ENCODE data around the gene C1orf94. TPM values are rescaled to one million over a fixed set of nuclear protein-coding genes. Genes with fewer than 3 reads are reported as not detected.

Gene C1orf94
- total RNA-seq, 1 donor from 2014 or later = not detected

DNA sequence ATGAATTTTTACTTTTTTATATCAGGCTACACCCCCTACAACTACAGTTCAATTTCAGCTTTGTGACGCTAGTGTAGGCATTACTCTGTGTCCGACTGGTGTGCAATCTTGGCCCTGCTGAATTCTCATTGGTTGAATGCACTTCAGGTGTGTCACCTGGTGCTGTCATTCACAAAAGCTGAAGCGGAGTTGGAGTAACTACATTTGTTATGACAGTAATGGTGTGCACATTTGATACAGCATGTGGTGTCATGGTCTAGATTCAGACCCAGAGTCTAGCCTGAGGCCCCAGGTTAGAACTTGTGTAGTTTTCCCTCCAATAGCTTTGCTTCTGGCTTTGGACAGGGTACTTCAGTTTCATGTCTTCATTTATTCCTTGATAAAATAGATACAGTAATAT lies 88.7 kb downstream of the C1orf94 start:
- H3K36me3 Mint-ChIP-seq = no peaks in the 10 kb centered on the region
- H3K27ac Mint-ChIP-seq = no peak overlapping the region
- H3K9me3 Mint-ChIP-seq = no peaks in the 10 kb centered on the region
- TF ChIP-seq, protein P1, sequence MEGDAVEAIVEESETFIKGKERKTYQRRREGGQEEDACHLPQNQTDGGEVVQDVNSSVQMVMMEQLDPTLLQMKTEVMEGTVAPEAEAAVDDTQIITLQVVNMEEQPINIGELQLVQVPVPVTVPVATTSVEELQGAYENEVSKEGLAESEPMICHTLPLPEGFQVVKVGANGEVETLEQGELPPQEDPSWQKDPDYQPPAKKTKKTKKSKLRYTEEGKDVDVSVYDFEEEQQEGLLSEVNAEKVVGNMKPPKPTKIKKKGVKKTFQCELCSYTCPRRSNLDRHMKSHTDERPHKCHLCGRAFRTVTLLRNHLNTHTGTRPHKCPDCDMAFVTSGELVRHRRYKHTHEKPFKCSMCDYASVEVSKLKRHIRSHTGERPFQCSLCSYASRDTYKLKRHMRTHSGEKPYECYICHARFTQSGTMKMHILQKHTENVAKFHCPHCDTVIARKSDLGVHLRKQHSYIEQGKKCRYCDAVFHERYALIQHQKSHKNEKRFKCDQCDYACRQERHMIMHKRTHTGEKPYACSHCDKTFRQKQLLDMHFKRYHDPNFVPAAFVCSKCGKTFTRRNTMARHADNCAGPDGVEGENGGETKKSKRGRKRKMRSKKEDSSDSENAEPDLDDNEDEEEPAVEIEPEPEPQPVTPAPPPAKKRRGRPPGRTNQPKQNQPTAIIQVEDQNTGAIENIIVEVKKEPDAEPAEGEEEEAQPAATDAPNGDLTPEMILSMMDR (IDR thresholded peaks at IDR 0.05; ENCODE audit: unreplicated experiment) = no peak
- H3K4me3 Mint-ChIP-seq = no peak overlapping the region
- peaks cover 62% of the 10 kb centered on the region for H3K27me3 Mint-ChIP-seq (ENCODE audit: low read depth)
- no peak for DNase-seq (ENCODE audit: low spot score in 2 of 2, unreplicated experiment in 2 of 2)
- no peaks in the 10 kb centered on the region for H3K4me1 Mint-ChIP-seq

DNA sequence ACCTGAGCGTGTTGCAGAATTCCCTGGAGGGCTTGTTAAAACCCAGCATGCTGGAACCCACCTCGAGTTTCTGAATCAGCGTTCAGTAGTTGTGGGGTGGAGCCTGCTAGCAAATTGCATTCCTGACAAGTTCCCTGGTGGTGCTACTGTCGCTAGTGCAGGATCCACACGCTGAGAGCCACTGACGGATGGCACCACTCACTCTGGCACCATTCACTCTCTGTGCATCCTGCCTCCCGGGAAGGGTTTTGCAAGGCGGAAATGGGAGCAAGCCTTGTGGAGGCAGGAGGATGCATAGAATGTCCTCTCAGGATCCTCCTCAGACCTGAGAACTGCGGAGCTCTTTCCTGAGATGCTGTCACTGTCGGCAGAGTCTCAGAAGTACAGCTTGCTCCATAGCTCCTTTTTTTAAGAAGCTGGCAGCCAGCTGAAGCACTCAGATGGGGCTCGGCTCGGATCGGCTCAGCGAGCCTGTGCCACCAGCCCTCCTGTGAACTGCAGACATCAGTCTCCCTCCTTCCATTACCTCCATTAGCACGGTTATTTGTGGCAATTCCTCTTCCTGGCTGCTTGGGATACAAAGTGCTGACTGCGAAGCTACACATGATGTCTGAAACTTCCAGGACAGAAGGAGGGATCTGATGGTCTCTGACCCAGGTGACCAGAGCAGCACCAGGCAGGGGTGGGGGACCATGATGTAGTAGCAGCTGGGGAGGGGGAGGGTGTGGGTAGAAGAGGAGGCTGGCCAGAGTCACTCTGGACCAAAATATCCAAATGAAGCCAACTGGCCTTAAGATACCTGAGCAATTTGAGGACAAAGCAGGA lies 89.6 kb downstream of the C1orf94 start:
- TF ChIP-seq, protein P1 (IDR thresholded peaks at IDR 0.05; ENCODE audit: unreplicated experiment) = no peak
- Mint-ChIP-seq H3K9me3 (no peaks in the 10 kb centered on the region), H3K4me3 (no peak overlapping the region), H3K27ac (no peak overlapping the region), H3K27me3 (ENCODE audit: low read depth) (peaks cover 55% of the 10 kb centered on the region), H3K36me3 (no peaks in the 10 kb centered on the region), H3K4me1 (no peaks in the 10 kb centered on the region)
- DNase-seq (ENCODE audit: low spot score in 2 of 2, unreplicated experiment in 2 of 2) = no peak

DNA sequence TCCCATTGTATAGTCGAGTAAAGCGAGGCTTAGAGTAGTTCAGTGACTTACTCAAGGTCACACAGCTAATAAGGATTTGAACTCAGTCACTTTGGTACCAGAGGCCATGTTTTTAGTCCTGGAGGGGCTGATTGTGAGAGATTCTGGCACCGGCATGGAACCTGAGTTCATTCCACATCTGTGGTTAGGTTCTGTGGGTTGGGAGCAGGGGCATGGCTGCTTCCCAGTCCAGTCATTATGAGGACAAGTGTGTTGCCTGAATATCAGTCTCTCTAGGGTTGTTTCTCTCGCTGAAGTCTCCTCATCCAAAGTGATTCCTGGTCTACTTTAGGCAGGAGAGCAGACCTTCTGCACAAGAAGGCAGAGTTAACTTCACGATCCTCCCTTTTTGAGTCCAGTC lies 90.6 kb downstream of the C1orf94 start:
- no peak overlapping the region for H3K27ac Mint-ChIP-seq
- TF ChIP-seq, protein P1 (IDR thresholded peaks at IDR 0.05; ENCODE audit: unreplicated experiment) = no peak
- H3K36me3 Mint-ChIP-seq = no peaks in the 10 kb centered on the region
- H3K27me3 Mint-ChIP-seq (ENCODE audit: low read depth) = peaks cover 55% of the 10 kb centered on the region
- no peak overlapping the region for H3K4me3 Mint-ChIP-seq
- no peaks in the 10 kb centered on the region for H3K4me1 Mint-ChIP-seq
- no peak for DNase-seq (ENCODE audit: low spot score in 2 of 2, unreplicated experiment in 2 of 2)
- H3K9me3 Mint-ChIP-seq = no peaks in the 10 kb centered on the region

DNA sequence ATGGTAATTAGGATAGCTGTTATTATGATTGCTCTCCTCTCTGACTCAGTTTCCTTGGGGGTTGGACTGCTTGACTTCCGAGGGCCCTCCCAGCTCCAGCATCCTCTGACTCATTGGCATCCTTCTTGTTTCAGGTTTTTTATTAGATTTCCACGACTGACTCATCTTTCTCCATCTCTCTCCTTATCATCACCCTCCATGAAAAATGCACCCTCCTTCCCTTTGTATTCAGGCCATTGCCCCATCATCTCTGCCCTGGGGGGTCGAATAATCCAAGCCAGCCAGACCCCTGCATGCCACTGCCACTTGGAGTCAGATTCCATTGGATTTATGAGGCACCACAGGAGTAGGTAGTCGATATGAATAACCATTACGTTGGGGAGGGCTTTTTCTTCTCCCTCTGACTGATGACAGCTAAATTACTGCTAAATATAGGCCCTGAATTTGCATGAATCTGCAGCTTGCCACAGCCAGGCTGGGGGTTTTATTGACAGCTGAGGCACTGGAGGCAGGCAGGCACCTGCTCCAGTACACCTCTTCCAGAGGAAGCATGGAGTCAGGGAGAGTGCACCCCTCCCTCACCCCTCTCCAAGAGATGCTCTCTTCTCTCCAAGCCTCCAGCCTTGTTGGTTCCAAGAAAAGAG lies 91.7 kb downstream of the C1orf94 start:
- Mint-ChIP-seq H3K27ac (no peak overlapping the region), H3K9me3 (no peaks in the 10 kb centered on the region), H3K4me1 (no peaks in the 10 kb centered on the region), H3K4me3 (no peak overlapping the region), H3K27me3 (ENCODE audit: low read depth) (peaks cover 48% of the 10 kb centered on the region), H3K36me3 (no peaks in the 10 kb centered on the region)
- no peak for DNase-seq (ENCODE audit: low spot score in 2 of 2, unreplicated experiment in 2 of 2)
- TF ChIP-seq, protein P1 (IDR thresholded peaks at IDR 0.05; ENCODE audit: unreplicated experiment) = no peak

Other genes starting within 250 kb of the C1orf94 start
- gene CSMD2, start 11.7 kb upstream of the C1orf94 start, total RNA-seq = 1.1 to 1.9 TPM (median 1.2 TPM) in 3 replicates